Panc1 (cell line): ENCODE results near the gene EIF4E1B. TPM values are rescaled to one million over a fixed set of nuclear protein-coding genes. Genes with fewer than 3 reads are reported as not detected.

Experiments used
- ATAC-seq: fragments of 200-7000 bp; cut with Tn5 transposase; 2 replicates; pipeline ENCODE4 v1.9.1; 2020; ENCODE audit warnings: mild to moderate bottlenecking, moderate library complexity
- BruUV-seq: library from RNA; stranded (reverse); fragments of 400-500 nt; replicated peaks from 2 replicates; lab custom pipeline; 2021; lab: Mats Ljungman, UMichigan
- CTCF ChIA-PET: fragments of 300-600 bp; sonication (Branson Sonifier 250); formaldehyde crosslinking; loops from one replicate; lab custom pipeline; 2022; ENCODE audit warnings: antibody characterized with exemption; lab: Charles Lee
- POLR2A ChIA-PET: fragments of 300-600 bp; sonication (Branson Sonifier 250); formaldehyde crosslinking; loops from one replicate; lab custom pipeline; 2022; ENCODE audit warnings: antibody characterized with exemption; lab: Charles Lee
- DNase-seq: peaks from one replicate; pipeline ENCODE4 v3.0.0-alpha.2; 2010; ENCODE audit warnings: low read depth, low spot score
- H3K27ac ChIP-seq: 2 replicates; pipeline ENCODE4 v1.5.1; 2011; ENCODE audit warnings: mild to moderate bottlenecking, low read length, inconsistent platforms
- H3K27me3 ChIP-seq: fragments of 200-500 bp; sonication (Bioruptor generic); 2 replicates; pipeline ENCODE4 v1.6.0; 2014; ENCODE audit warnings: low read length, inconsistent platforms; ENCODE audit not compliant: control insufficient read depth, insufficient read depth
- H3K36me3 ChIP-seq: fragments of 200-500 bp; sonication (Bioruptor generic); 2 replicates; pipeline ENCODE4 v1.5.1; 2014; ENCODE audit warnings: inconsistent platforms, mild to moderate bottlenecking, low read length, moderate library complexity; ENCODE audit not compliant: control insufficient read depth, insufficient read depth
- H3K4me1 ChIP-seq: 2 replicates; pipeline ENCODE4 v1.5.1; 2011; ENCODE audit warnings: inconsistent platforms, mild to moderate bottlenecking, low read length, moderate library complexity; ENCODE audit not compliant: control insufficient read depth, insufficient read depth
- H3K4me3 ChIP-seq, 2 experiments: 2 replicates each; pipeline ENCODE4 v1.5.1; 2011 to 2012; ENCODE audit warnings: low read depth in 2 of 2, low read length in 2 of 2, mild to moderate bottlenecking in 2 of 2, inconsistent platforms in 1 of 2, moderate library complexity in 1 of 2
- H3K9me3 ChIP-seq: fragments of 200-500 bp; sonication (Bioruptor generic); 2 replicates; pipeline ENCODE4 v1.5.1; 2014; ENCODE audit warnings: low read depth, mild to moderate bottlenecking, inconsistent platforms, low read length, moderate library complexity; ENCODE audit not compliant: control insufficient read depth, insufficient read depth
- POLR2AphosphoS5 ChIP-seq: IDR thresholded peaks from 2 replicates; pipeline ENCODE4 v1.6.1; 2012; ENCODE audit warnings: mild to moderate bottlenecking, low read depth, low read length, moderate library complexity
- SIN3A ChIP-seq: IDR thresholded peaks from 2 replicates; pipeline ENCODE4 v1.6.1; 2012; ENCODE audit warnings: low read depth, mild to moderate bottlenecking, low read length, moderate library complexity, borderline replicate concordance; ENCODE audit not compliant: insufficient read depth
- TCF7L2 ChIP-seq: IDR thresholded peaks from 2 replicates; pipeline ENCODE4 v1.6.1; 2011; ENCODE audit warnings: mild to moderate bottlenecking, low read depth, low read length, inconsistent platforms
- in situ Hi-C: cut with HindIII; loops from 2 replicates; pipeline ENCODE4 v1.10.0; 2016; ENCODE audit warnings: low sequenced_read_pairs, low pct_unique_long_range_greater_than_20kb
- intact Hi-C: fragments of 100-400 bp; cut with micrococcal nuclease; formaldehyde crosslinking; loops from one replicate; pipeline ENCODE4 v1.10.0; 2022; ENCODE audit not compliant: unreplicated experiment
- total RNA-seq: library from RNA; stranded (reverse); gene quantifications from one replicate; pipeline ENCODE4 v1.2.1, GENCODE V29; 2021; ENCODE audit not compliant: unreplicated experiment
- TF ChIP-seq, protein P1 (sequence below), 2 experiments: IDR thresholded peaks; 2 replicates each; pipeline ENCODE4 v1.6.1; 2011 to 2012; ENCODE audit warnings: low read depth in 2 of 2, control low read depth in 1 of 2, low read length in 1 of 2, mild to moderate bottlenecking in 1 of 2, moderate library complexity in 1 of 2; ENCODE audit not compliant: insufficient read depth in 1 of 2
- TF ChIP-seq, protein P2 (sequence below): fragments of 450-650 bp; IDR thresholded peaks from 2 replicates; pipeline ENCODE4 v1.5.1; 2017; ENCODE audit warnings: mild to moderate bottlenecking

Gene EIF4E1B
- total RNA-seq, 1 experiment from 2014 or later = not detected

DNA sequence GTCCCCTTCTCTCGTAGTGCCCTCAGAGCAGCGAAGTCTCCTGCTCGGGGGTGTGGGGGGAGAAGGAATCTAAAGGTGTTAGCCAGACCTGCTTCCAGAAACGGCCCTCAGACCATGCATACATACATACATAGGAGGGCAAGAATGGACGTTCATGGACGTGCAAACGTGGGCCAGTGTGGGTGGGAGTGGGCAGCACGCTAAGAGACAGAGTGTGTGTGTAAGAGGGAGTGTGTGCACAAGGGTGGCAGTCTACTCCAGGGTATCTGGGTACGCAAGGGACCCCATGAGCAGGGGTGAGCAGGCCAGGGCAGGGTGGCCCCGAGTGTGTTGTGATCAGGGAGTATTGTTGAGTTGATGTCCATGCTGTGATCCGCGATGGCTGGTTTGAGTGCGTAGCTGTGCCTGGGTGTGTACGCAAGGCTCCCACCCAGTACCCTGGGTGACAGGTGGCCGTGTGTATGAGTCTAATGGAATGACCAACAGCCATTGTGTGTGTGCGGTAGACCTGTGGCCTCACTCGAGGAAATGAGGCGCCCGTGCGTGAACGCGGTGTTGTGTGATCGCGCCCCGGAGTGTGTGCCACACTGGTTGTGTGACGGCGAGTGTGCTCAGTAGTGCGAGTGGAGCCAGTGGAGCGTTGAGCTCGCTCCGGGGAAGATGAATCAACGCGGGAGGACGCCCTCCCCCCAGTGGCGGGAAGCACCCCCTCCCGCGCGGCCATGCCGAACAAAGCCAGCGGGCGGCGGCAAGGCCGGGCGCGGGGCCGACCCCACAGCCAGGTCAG is 21.3 kb upstream of the EIF4E1B start:
- no peaks in the 10 kb centered on the region for H3K36me3 ChIP-seq
- ChIA-PET CTCF (no interaction called here), POLR2A (no interaction called here)
- no TSS peak for BruUV-seq
- H3K4me1 ChIP-seq = peaks cover 12% of the 10 kb centered on the region; the same call in 1 of the 2 replicates
- TF ChIP-seq TCF7L2 (peak; percentile 46; the same call in 1 of the 2 replicates), SIN3A (no peak)
- in situ Hi-C loops (no loop called here), intact Hi-C loops (no loop called here)
- no peaks in the 10 kb centered on the region for H3K27me3 ChIP-seq
- no peaks in the 10 kb centered on the region for H3K9me3 ChIP-seq
- H3K27ac ChIP-seq = 0 out of 2 replicates have a peak overlapping the region, but pooled peaks have one; percentile 37
- DNase-seq (no peak), ATAC-seq (no peak)
- peak overlapping the region; percentile 58 to 67 for H3K4me3 ChIP-seq

DNA sequence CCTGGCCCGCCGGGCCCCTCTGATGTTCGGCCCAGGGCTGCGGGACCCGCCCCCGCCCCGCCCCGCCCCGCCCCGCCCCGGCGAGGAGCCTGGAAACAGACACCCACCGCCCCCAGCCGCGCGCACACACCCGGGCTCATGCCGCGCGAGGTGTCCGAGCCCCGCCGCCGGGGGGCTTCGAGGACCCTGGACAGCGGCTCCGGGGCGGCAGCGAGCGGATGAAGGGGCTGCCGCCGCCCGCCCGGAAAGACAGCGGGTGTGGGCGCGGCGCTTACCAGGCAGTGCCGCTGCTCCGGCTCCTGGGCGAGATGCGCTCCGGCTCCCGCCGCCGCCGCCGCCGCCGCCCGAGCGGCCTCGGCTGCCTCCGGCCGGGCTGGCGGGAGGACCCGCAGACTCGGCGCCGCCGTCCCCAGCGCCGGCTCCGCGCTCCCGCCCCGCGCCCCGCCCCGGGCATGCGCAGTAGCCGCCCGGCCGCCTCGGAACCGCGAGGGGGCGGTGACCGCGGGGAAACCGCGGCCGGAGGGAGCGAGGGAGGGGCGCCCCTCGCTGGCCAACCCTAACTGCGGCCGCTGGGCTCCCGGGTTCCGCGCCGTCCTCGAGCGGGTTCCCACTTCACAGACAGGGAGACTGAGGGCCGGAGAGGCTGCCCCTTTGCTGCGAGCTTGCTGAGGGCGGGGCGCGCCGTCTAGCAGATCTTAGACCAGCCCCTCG is 20.6 kb upstream of the EIF4E1B start, which contains the start of gene GPRIN1:
Gene GPRIN1 (minus strand): TSS at position 433 of the 711 bp plus-strand sequence. CDS start 10,322 bp downstream, outside the sequence.
- Histone ChIP-seq H3K4me1 (peaks cover 12% of the 10 kb centered on the region; the same call in 1 of the 2 replicates), H3K27ac (peak within 1 kb of the TSS; percentile 60), H3K27me3 (no peaks in the 10 kb centered on the region), H3K36me3 (no peaks in the 10 kb centered on the region), H3K9me3 (no peaks in the 10 kb centered on the region), H3K4me3 (peak within 1 kb of the TSS; percentile 67 to 68)
- intact Hi-C loops (no loop called here), in situ Hi-C loops (no loop called here)
- no peak for DNase-seq
- TF ChIP-seq, protein P1, sequence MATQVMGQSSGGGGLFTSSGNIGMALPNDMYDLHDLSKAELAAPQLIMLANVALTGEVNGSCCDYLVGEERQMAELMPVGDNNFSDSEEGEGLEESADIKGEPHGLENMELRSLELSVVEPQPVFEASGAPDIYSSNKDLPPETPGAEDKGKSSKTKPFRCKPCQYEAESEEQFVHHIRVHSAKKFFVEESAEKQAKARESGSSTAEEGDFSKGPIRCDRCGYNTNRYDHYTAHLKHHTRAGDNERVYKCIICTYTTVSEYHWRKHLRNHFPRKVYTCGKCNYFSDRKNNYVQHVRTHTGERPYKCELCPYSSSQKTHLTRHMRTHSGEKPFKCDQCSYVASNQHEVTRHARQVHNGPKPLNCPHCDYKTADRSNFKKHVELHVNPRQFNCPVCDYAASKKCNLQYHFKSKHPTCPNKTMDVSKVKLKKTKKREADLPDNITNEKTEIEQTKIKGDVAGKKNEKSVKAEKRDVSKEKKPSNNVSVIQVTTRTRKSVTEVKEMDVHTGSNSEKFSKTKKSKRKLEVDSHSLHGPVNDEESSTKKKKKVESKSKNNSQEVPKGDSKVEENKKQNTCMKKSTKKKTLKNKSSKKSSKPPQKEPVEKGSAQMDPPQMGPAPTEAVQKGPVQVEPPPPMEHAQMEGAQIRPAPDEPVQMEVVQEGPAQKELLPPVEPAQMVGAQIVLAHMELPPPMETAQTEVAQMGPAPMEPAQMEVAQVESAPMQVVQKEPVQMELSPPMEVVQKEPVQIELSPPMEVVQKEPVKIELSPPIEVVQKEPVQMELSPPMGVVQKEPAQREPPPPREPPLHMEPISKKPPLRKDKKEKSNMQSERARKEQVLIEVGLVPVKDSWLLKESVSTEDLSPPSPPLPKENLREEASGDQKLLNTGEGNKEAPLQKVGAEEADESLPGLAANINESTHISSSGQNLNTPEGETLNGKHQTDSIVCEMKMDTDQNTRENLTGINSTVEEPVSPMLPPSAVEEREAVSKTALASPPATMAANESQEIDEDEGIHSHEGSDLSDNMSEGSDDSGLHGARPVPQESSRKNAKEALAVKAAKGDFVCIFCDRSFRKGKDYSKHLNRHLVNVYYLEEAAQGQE (IDR thresholded peaks at IDR 0.05; ENCODE audit: insufficient read depth in 1 of 2, low read depth in 2 of 2, low read length in 1 of 2) = peak; percentile 50 to 51; a peak in 2 of 4 replicates
- no peak; the same call in 1 of the 2 replicates for TF ChIP-seq TCF7L2
- TF ChIP-seq, protein P2, sequence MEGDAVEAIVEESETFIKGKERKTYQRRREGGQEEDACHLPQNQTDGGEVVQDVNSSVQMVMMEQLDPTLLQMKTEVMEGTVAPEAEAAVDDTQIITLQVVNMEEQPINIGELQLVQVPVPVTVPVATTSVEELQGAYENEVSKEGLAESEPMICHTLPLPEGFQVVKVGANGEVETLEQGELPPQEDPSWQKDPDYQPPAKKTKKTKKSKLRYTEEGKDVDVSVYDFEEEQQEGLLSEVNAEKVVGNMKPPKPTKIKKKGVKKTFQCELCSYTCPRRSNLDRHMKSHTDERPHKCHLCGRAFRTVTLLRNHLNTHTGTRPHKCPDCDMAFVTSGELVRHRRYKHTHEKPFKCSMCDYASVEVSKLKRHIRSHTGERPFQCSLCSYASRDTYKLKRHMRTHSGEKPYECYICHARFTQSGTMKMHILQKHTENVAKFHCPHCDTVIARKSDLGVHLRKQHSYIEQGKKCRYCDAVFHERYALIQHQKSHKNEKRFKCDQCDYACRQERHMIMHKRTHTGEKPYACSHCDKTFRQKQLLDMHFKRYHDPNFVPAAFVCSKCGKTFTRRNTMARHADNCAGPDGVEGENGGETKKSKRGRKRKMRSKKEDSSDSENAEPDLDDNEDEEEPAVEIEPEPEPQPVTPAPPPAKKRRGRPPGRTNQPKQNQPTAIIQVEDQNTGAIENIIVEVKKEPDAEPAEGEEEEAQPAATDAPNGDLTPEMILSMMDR = peak; percentile 33; the same call in 1 of the 2 replicates
- TF ChIP-seq POLR2AphosphoS5 = 0 out of 2 replicates have a peak, but pooled peaks have one; percentile 38
- no peak for TF ChIP-seq SIN3A
- ChIA-PET CTCF (no interaction called here), POLR2A (no interaction called here)
- ATAC-seq = peak; percentile 91
- no TSS peak for BruUV-seq
